DMS53 treated with DMSO at 0.1 percent for 48 hours (cell line): ENCODE measurements around the gene CDYL.
A peak's percentile ranks its signal among the peaks of the same experiment; 100 is the strongest.

Experiments used
- DNase-seq: peaks from one replicate; lab custom pipeline; 2025; ENCODE audit not compliant: unreplicated experiment; lab: John Stamatoyannopoulos, UW

The CDYL gene, protein sequence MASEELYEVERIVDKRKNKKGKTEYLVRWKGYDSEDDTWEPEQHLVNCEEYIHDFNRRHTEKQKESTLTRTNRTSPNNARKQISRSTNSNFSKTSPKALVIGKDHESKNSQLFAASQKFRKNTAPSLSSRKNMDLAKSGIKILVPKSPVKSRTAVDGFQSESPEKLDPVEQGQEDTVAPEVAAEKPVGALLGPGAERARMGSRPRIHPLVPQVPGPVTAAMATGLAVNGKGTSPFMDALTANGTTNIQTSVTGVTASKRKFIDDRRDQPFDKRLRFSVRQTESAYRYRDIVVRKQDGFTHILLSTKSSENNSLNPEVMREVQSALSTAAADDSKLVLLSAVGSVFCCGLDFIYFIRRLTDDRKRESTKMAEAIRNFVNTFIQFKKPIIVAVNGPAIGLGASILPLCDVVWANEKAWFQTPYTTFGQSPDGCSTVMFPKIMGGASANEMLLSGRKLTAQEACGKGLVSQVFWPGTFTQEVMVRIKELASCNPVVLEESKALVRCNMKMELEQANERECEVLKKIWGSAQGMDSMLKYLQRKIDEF

DNA sequence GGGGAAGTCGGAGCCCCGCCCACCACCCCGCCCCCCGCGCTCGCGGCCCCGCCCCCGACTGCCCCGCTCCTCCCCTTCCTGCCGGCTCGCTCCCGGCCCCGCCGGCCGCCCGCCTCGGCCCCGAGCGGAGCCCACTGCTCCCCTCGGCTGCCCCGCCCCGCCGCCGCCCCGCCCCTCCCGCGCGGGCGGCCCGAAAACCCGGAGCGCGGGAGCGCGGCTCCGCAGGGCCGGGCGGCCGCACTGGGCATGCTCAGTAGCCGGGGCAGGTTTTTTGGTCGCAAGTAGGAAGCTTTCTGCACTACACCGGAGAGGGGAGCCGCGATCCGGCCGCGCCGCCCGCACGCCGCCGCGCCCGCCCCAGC lies at the start of gene CDYL:
Gene CDYL (plus strand): TSS at position 274 of the 362 bp plus-strand sequence. CDS start 380 bp downstream, outside the sequence.
- peak; percentile 74 for DNase-seq

DNA sequence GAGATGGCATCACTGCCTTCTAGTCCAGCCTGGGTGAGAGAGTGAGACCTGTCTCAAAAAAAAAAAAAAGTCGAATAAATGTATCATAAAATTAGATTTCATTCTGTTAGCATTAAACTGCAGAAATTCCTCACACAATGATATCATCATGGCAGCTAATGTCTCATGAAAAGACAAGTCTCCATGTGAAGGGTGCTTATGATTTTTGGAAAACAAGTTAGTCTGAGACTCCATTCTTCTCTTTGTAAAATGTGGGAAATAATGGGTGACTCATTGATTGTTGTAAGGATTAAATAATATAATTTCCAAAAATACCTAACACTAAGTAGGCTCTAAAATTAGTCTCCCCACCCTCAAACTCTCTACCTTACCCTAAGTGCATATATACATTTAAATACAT lies 49.6 kb upstream of the CDYL start:
- DNase-seq: no peak

DNA sequence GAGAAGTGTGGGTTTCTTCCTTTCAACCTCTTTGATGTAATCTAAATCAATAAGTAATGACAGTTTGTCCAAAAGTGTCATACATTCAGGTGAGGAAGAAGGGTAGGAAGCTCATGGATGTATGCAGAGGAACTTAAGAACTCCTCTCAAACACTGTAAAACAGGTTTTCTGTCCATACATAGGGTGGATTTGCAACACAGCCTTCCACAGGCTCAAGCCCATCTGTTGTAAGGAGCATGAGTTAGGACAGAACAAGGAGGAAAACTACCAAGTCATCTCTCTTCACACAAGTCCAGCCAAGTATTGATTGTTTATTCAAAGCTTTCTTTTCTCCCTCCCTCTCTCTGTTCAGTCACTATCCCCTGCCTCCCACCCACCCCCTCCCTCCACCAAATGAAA lies 49.0 kb upstream of the CDYL start:
- DNase-seq: no peak

DNA sequence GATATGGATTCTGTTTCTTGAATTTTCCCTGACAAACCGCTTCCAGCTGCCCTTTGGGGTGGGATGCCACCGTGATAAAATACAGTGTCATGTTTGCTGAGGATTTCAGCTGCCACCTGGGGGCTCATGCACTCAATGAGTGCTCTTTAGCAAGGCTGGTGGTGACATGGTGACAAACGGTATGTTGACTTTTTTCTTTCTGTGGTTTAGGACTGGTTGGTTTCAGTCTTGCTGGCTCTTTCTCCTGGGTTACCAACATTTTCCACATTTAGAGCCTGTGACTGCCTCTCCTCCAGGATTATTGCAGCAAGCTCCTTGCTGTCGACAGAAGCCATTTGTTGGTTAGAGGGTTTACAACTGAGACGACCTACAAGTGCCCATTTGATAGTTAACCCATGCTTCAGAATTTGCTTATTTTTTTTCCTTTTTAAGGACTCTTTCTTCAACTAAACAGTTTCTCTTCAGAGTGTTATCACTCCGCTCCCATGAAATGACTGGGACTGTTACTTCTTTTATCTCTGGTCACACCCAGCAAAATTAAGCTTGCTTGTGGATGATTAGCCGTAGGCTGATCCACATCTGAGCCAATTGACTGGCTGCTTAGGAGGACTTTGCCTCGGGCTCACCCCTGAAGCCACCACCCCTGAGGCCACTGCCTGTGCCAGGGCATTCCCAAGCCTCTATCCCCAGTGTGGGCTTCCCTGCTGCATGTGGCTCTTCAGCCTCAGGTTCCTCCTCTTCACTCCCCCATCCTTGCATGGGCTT lies 48.4 kb upstream of the CDYL start:
- no peak for DNase-seq

DNA sequence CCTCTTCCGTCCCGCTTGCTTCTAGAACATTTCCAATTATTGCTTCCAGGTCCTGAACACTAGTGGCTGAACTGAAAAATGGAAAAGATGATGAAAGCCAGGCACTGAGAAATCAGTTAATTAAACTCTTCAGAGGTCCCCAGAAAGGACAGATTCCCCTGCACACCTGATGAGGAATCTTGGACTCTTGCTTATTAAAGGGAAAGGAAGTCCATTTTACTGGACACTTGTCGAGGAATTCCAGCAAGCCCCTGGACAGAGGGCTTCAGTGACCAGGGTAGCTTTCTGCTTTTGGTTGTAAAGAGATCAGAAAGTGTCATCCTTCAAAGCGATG lies 47.8 kb upstream of the CDYL start:
- no peak for DNase-seq

DNA sequence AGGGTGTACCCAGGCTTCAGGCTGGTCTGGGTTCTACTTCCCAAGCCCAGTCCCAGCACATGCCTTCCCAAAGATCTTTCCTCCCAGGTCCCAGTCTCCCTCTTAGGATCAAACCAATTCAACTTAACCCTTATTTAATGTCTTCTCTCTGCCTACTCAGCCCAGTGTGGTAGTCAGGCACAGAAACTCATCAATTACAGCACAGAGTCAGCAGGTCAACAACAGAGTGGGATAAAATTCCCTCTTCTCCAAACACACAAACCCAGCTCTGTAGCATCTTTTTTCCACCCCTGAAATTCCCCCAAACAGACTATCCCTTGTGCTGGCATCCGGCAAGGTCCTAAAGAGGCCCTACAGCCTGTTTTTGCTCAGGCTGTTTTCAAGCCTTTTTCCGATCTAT lies 47.3 kb upstream of the CDYL start:
- no peak for DNase-seq

DNA sequence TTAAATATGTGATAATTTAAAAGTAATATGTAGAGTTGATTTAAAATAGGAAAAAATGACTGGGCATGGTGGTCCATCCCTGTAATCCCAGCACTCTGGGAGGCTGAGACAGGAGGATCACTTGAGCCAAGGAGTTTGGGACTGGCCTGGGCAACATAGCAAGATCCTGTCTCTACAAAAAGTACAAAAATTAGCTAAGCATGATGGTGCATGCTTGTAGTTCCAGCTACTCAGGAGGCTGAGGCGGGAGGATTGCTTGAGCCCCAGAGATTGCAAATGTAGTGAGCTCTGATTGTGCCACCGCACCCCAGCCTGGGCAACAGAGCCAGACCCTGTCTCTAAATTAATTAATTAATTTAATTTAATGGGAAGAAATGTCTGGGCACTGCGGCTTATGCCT lies 44.2 kb upstream of the CDYL start:
- DNase-seq: no peak

DNA sequence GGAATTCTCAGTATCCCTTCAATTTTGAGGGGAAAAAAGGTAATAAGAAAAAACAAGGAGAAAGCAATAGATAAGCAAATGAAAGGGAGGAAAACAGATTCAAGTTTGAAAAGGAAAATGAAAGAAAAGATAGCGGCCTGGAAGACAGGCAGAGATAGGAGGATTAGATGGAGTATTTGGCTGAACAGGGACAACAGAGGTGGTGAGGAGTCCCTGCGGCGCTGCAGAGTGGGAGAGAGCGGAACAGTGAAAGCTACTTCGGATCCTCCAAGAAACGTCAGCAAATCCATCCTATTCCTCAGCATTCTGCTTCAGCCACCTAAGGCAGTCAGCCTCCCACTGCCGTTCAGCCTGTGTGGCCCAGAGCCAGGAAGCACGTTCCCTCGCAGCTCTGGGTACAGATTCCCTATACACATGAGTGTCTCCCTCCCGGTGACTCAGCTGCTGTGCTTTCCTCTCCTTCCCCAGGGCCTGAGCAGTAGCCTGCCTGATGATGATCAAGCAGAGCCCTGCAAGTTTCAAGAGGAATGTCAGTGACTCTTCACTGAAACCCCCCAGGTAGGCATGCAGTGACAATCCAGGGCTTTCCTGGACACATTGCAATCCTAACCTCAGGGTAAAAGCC lies 43.4 kb upstream of the CDYL start:
- DNase-seq: peak; percentile 17

DNA sequence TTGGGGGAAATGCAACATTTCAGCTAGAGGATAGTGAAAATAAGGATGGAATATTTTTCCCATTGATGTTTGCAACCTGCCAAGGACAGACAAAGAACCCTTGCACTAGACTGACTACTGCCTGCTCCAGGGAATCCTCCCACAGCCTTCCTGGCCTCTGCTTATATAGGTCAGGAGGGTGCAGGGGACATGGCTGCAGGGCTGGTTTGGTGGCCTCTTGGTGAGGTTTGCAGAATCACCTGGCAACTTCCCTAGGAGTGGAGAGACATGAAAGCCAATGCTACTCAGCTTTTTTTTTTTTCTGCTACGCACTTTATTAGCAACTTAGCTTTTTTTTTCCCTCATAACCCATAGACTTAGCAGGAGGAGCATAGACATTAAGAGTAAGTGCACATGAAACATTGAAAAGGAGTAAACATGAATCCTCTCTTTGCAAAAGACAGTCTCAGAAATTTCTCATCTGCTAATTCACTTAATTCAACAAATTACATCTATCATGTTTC lies 39.8 kb upstream of the CDYL start:
- no peak for DNase-seq

DNA sequence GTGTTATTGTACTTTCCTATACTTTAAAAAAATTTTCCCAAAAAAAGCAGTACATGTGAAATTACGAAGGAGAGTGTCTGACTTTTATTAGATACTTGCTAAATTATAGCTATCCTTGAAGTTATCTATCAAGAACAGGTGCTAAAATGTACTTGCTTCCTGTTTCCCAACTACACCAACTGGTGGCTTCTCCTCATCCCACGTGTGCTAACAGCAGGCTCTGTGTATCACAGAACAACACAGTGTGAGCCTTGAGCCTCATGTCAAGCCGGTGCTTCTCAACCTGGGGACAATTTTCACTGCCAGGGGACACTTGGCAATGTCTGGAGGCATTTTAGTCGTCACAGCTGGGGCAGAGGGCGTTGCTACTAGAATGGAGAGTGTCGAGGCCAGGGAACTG lies 36.2 kb upstream of the CDYL start:
- DNase-seq: no peak

DNA sequence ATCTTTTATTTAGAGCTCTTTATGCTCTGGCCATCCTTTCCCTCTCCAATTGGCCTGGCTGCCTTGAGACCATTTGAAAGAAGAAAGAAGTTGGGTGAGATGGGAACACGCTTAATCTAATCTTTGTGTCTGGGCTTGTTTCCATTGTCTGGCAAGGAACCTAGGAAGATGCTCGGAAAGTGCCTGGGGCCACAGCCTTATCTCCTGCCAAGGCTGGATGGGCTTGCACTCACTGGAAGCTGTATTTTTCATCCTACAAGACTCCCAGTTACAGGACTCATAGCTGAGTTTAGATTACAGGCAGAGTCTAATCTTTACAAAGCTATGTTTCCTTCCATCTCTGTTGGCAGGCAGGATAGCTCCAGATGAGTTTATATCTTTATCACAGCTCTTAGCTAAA lies 33.1 kb upstream of the CDYL start:
- no peak for DNase-seq

DNA sequence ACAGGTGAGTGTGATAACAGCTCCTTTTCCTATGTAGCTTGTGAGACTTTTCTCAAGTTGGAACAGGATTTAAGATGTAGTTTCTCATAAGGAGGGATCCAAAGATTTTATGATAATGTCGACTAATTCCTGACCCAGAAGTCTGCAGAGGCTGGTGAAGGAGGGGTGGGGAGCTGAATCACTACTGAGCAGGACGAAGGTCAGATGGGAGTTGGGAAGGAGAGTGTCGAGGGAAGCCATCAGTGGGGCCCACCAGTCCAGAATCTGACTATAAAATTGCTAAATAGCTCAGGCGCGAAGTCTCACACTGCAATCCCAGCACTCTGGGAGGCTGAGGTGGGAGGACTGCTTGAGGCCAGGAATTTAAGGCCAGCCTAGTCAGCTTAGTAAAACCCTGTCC lies 32.3 kb upstream of the CDYL start:
- no peak for DNase-seq

DNA sequence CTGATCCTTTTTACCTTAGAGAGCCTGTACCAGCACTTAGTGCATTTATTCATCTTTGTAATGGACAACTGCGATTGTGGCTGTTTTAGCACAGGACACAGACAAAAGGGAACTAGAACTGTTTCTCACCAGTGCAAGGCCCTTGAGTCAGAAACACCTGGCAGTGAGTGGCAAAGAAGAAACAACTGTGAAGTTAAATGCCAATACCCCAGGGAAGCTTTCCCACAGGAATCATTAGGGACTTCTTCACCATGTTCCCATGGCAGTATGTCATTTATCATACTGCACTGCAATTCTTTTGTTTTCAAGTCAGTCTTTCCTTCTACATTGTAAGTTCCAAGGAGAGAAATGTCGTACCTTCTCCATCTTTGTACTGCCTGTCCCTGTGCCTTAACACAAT lies 28.6 kb upstream of the CDYL start:
- no peak for DNase-seq

DNA sequence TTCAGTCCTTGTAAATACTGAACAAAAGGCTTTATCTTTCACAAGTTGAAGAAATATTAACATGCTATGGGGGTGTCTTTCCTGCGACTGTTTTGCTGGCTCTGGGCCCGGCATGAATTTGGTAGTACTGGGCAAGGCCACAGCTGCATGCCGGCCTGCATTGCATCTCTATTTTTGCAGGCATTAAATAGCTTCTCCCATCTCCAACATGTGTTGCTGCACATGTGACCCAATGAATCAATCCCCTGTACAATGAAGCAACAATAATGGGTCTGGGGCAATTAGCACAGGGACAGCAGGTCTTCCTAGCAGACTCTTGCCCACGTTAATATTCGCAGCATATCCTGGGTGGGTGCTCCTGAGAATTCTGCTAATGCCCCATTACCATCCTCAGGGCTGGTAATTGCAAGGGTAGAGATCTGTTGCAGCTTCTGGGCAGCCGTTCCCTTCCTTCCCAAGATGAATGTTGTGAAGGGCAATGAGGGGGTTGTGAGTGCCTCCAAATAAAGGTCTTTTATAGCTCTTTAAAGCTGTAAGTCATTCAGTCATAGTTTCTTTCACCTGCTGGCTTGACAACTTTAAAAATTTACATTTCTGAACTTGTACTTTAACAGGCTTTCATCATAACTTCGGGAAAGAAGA lies 24.3 kb upstream of the CDYL start:
- no peak for DNase-seq

DNA sequence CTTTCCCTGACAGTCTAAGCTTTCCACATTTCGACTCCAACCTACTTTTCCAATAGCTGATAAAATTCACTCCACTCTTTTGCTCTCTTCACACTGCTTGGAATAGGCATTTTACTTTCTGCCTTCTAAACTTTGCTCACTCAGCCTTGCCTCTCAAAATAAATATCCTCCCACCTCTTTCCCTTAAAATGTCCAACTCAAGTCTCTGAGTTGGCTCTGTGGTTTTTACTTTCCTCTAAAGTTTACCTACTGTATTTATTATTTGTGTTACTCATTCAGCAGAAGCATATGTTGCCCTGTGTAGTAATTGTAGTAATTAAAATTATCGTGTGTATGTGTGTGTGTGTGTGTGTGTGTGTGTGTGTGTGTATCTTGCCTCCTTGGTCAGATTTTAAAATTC lies 20.0 kb upstream of the CDYL start:
- no peak for DNase-seq

DNA sequence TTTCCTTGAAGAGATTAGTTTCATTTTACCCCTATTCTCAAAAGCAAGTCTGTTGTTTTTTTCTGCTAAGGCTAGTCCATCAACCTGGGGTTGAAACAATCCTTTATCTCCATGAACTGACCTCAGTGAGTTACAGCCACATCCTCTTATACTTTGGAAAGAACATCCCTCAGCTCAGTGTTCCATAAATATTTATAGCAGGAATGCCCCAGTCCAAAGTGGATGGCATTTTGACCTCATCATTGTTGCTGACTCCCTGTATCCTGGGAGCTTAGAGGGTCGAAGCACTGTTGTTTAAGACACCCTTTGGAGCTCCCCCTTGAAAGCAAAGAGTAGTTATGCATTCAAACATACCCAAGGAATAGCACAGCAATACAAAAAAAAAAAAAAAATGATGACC lies 16.2 kb upstream of the CDYL start:
- DNase-seq: no peak

DNA sequence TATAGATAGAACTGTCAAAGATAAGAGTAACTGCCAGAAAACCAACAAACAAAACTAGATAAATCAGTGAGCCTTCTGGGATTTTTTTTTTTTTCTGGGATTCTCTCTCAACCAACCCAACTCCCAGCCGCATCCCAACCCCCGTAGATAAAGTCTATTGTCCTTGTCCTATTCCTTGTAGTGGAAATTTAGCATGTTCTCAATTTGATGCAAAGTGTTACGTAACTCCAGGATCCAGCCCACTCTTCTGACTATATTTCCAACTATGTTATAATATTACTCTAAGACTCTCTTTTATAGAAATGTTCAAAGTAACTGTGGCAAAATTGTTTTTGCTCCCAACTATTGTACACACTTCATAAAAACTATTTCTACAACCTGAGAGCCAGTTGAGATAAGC lies 15.4 kb upstream of the CDYL start:
- no peak for DNase-seq

DNA sequence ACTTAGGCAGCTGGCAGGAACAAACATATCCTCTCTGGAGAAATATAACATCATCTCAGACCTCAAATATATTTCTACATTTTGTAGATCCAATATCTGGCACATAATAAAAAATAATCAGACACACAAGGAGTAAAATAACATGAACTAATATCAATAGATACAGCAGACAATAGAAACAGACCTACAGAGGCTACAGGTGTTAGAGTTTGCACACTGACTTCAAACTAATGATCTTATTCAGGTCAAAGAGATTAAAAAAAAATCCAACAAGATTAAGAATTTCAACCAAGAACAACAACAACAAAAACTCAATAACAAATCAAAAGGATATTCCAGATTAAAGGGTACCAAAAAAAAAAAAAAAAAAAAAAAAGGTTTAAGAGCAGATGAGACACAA lies 13.9 kb upstream of the CDYL start:
- DNase-seq: no peak

DNA sequence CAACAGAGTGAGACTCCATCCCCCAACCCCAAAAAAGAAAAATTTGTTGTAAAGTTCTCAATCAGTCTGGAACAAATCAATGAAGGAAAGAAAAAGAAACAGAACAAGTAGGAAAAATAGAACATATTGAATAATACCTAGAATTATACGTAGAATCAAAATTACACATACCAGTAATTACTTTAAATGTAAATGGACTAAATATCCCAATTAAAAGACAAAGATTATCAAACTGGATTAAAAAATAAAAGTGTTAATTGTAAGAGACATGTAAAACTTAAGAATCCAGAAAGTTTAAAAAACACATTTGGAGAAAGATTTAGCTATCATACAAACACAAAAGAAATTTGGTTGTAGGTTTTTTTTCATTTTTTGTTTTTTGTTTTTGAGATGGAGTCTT lies 12.3 kb upstream of the CDYL start:
- no peak for DNase-seq

DNA sequence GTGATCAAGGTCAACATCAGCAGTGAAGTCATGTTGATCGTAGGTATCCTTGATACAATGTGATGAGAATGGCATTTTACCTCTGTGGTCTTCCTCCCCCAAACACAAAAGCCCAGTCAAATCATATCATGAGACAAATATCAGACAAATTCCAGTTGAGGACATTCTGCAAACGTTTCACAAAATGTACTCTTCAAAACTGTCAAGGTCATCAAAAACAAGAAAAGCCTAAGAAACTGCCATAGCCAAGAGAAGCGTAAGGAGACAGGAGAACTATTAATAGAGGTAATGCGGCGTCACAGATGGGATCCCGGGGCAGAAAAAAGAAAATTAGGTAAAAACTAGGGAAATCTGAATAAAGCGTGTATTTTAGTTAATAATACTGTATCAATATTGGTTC lies 7.4 kb upstream of the CDYL start:
- no peak for DNase-seq

DNA sequence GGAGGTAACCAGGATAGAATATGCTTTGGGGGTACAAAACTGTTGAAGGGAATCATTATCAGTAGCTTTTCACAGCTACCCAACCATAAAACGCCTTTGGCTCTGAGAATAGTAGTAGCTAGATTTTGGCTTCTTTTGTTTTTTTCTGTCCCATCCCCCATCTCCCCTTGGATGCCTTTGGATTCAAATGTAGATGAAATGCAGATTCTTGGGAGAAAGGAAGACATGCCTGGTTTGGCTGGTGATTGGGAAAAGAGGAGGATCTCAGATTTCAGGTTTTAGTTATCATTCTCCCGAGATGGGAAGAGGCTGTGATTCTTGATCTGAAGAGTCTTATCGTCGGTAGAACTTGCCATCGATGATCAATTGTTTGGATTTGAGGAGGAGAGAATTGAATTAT lies 3.5 kb upstream of the CDYL start:
- DNase-seq: no peak
